ENCODE results near the gene MRO.
A peak's percentile ranks its signal among the peaks of the same experiment; 100 is the strongest.

Gene MRO

GRCh38 chr18:50820901-50821520, 1.2 kb upstream of the MRO start:
- DNase-seq (ENCODE audit: low read depth in 1 of 2, low spot score in 1 of 2), result peak in 1 of 2 experiments; percentile 66
- Histone ChIP-seq H3K27me3 (ENCODE audit: insufficient read depth, poor library complexity, severe bottlenecking) (no peaks in the 10 kb centered on the region), H3K27ac (replicated peaks) (peak overlapping the region; percentile 80), H3K4me3 (replicated peaks; ENCODE audit: insufficient read depth, low read length) (no peak overlapping the region)
- TF ChIP-seq, protein P1, sequence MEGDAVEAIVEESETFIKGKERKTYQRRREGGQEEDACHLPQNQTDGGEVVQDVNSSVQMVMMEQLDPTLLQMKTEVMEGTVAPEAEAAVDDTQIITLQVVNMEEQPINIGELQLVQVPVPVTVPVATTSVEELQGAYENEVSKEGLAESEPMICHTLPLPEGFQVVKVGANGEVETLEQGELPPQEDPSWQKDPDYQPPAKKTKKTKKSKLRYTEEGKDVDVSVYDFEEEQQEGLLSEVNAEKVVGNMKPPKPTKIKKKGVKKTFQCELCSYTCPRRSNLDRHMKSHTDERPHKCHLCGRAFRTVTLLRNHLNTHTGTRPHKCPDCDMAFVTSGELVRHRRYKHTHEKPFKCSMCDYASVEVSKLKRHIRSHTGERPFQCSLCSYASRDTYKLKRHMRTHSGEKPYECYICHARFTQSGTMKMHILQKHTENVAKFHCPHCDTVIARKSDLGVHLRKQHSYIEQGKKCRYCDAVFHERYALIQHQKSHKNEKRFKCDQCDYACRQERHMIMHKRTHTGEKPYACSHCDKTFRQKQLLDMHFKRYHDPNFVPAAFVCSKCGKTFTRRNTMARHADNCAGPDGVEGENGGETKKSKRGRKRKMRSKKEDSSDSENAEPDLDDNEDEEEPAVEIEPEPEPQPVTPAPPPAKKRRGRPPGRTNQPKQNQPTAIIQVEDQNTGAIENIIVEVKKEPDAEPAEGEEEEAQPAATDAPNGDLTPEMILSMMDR (IDR thresholded peaks at IDR 0.05; ENCODE audit: insufficient read depth, low read length), result no peak
- TF ChIP-seq SPI1 (IDR thresholded peaks at IDR 0.05; ENCODE audit: borderline replicate concordance, low read depth) (peak; percentile 69; the same call in 1 of the 2 replicates), GABPA (IDR thresholded peaks at IDR 0.05; ENCODE audit: low read depth) (no peak), POLR2AphosphoS5 (IDR thresholded peaks at IDR 0.05; ENCODE audit: low read depth) (no peak)
- TF ChIP-seq, protein P2, sequence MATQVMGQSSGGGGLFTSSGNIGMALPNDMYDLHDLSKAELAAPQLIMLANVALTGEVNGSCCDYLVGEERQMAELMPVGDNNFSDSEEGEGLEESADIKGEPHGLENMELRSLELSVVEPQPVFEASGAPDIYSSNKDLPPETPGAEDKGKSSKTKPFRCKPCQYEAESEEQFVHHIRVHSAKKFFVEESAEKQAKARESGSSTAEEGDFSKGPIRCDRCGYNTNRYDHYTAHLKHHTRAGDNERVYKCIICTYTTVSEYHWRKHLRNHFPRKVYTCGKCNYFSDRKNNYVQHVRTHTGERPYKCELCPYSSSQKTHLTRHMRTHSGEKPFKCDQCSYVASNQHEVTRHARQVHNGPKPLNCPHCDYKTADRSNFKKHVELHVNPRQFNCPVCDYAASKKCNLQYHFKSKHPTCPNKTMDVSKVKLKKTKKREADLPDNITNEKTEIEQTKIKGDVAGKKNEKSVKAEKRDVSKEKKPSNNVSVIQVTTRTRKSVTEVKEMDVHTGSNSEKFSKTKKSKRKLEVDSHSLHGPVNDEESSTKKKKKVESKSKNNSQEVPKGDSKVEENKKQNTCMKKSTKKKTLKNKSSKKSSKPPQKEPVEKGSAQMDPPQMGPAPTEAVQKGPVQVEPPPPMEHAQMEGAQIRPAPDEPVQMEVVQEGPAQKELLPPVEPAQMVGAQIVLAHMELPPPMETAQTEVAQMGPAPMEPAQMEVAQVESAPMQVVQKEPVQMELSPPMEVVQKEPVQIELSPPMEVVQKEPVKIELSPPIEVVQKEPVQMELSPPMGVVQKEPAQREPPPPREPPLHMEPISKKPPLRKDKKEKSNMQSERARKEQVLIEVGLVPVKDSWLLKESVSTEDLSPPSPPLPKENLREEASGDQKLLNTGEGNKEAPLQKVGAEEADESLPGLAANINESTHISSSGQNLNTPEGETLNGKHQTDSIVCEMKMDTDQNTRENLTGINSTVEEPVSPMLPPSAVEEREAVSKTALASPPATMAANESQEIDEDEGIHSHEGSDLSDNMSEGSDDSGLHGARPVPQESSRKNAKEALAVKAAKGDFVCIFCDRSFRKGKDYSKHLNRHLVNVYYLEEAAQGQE (IDR thresholded peaks at IDR 0.05; ENCODE audit: insufficient replicate concordance, low read depth), result no peak

GRCh38 chr18:50819027-50819727, 639 bp downstream of the MRO start:
- no peak for DNase-seq (ENCODE audit: low read depth in 1 of 2, low spot score in 1 of 2)
- TF ChIP-seq, protein P2 (IDR thresholded peaks at IDR 0.05; ENCODE audit: insufficient replicate concordance, low read depth), result no peak
- TF ChIP-seq GABPA (IDR thresholded peaks at IDR 0.05; ENCODE audit: low read depth), result no peak
- no peak for TF ChIP-seq SPI1 (IDR thresholded peaks at IDR 0.05; ENCODE audit: borderline replicate concordance, low read depth)
- TF ChIP-seq, protein P1 (IDR thresholded peaks at IDR 0.05; ENCODE audit: insufficient read depth, low read length), result no peak
- TF ChIP-seq POLR2AphosphoS5 (IDR thresholded peaks at IDR 0.05; ENCODE audit: low read depth), result no peak
- H3K4me3 ChIP-seq (replicated peaks; ENCODE audit: insufficient read depth, low read length), result peak overlapping the region; percentile 25
- H3K27me3 ChIP-seq (ENCODE audit: insufficient read depth, poor library complexity, severe bottlenecking), result no peaks in the 10 kb centered on the region
- H3K27ac ChIP-seq (replicated peaks), result no peak overlapping the region

DNA sequence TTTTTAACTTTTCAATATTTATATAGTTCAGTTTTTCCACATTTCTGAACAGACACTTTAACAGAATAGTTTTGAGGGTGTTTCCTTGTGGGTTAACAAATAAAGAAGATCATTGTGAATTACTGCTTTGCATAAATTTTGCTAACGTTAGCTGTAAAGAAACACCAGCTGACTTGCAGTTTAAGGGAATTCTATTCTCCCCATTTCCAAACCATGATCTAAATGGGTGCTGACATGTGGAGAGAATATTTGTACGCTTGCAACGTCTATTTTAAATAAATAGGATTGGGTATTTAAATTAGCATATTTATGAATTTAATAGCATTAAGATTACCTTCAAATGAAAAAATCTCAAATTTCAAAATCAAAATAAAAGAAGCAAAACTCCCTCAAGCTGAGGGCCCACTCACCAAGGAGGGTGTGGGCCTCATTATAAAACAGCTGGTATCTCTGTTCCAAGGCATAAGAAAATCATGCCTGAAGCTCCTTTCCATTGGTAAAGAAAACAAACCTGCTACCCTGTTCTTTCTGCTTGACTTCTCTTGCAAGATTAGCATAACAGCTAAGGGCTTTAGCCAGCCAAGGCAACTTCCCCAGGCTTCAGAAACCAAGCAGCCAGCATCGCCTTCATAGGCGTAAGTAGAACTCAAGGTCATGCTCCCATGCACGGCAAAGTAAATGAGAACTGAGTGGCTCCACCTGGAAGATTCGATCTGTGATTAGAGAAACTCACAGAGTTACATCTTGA, 3.2 kb downstream of the MRO start:
- TF ChIP-seq, protein P2 (IDR thresholded peaks at IDR 0.05; ENCODE audit: insufficient replicate concordance, low read depth), result no peak
- TF ChIP-seq GABPA (IDR thresholded peaks at IDR 0.05; ENCODE audit: low read depth), result no peak
- TF ChIP-seq, protein P1 (IDR thresholded peaks at IDR 0.05; ENCODE audit: insufficient read depth, low read length), result no peak
- TF ChIP-seq POLR2AphosphoS5 (IDR thresholded peaks at IDR 0.05; ENCODE audit: low read depth), result no peak
- no peak for TF ChIP-seq SPI1 (IDR thresholded peaks at IDR 0.05; ENCODE audit: borderline replicate concordance, low read depth)
- no peak for DNase-seq (ENCODE audit: low read depth in 1 of 2, low spot score in 1 of 2)
- Histone ChIP-seq H3K4me3 (replicated peaks; ENCODE audit: insufficient read depth, low read length) (no peak overlapping the region), H3K27ac (replicated peaks) (no peak overlapping the region), H3K27me3 (ENCODE audit: insufficient read depth, poor library complexity, severe bottlenecking) (no peaks in the 10 kb centered on the region)
